ENCODE data around the gene COX19. TPM values are rescaled to one million over a fixed set of nuclear protein-coding genes. Genes with fewer than 3 reads are reported as not detected.

COX19 gene
- polyA plus RNA-seq, 3 donors, result 7.4 to 15.0 (median 7.6) TPM

DNA sequence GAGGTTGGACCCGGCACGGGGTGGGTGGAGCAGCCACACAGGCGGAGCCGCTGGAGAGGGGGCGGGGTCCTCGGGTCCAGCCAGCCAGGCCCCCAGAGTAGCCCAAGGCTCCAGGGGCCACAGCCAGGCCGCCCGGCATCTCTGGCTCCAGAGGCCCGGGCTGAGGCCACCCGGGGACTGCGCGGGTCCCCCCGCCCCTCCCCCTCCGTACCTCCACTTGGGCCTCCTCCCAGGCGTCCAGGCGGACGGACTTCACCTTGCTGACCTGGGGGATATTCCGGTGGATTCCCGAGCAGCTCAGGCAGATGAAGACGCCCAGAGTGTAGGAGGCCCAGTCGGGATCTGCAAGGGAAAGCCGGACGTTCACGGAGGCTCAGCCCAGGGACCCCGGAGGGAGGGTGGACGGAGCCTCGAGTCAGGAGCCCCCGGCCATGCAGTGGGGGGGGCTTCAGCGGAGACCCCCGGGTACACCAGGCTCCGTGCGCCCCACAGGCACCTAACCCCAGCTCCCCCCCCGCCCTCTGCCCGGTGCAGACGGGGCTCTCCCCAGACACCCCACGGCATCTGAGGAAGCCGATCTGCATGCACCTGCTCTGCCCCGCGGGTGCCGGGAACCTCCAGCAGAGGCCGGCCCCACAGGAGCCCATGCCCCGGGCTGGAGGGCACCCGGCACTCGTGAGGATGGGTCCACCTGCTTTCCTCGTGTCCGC lies 40.0 kb downstream of the COX19 start:
- TF ChIP-seq, protein P1, sequence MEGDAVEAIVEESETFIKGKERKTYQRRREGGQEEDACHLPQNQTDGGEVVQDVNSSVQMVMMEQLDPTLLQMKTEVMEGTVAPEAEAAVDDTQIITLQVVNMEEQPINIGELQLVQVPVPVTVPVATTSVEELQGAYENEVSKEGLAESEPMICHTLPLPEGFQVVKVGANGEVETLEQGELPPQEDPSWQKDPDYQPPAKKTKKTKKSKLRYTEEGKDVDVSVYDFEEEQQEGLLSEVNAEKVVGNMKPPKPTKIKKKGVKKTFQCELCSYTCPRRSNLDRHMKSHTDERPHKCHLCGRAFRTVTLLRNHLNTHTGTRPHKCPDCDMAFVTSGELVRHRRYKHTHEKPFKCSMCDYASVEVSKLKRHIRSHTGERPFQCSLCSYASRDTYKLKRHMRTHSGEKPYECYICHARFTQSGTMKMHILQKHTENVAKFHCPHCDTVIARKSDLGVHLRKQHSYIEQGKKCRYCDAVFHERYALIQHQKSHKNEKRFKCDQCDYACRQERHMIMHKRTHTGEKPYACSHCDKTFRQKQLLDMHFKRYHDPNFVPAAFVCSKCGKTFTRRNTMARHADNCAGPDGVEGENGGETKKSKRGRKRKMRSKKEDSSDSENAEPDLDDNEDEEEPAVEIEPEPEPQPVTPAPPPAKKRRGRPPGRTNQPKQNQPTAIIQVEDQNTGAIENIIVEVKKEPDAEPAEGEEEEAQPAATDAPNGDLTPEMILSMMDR (IDR thresholded peaks at IDR 0.05), result no peak
- Histone ChIP-seq H3K79me2 (ENCODE audit: insufficient read depth, low read length) (peaks cover 69% of the 10 kb centered on the region), H3K4me2 (replicated peaks; ENCODE audit: extremely low read depth, low read length, poor library complexity, severe bottlenecking) (no peak overlapping the region), H3K27ac (ENCODE audit: low read depth in 1 of 2, low read length in 2 of 2) (no peak overlapping the region), H3K36me3 (replicated peaks in 1 of 2; ENCODE audit: control insufficient read depth in 1 of 2, insufficient read depth in 2 of 2, low read length in 2 of 2) (peaks cover 35 to 49% of the 10 kb centered on the region in 2 donors), H2AFZ (ENCODE audit: insufficient read depth, low read depth, low read length, poor library complexity, severe bottlenecking) (no peak overlapping the region), H3K4me3 (replicated peaks in 1 of 3; ENCODE audit: low read depth in 2 of 3, low read length in 3 of 3) (no peak overlapping the region), H3K9me3 (replicated peaks in 1 of 2; ENCODE audit: control insufficient read depth in 1 of 2, insufficient read depth in 1 of 2, low read length in 2 of 2) (no peaks in the 10 kb centered on the region), H3K27me3 (ENCODE audit: control insufficient read depth in 2 of 2, insufficient read depth in 2 of 2, low read length in 2 of 2) (no peaks in the 10 kb centered on the region), H4K20me1 (ENCODE audit: insufficient read depth, low read length) (peaks cover 68% of the 10 kb centered on the region), H3K9ac (ENCODE audit: insufficient read depth, low read length, poor library complexity, severe bottlenecking) (no peak overlapping the region), H3K4me1 (ENCODE audit: control insufficient read depth in 1 of 2, insufficient read depth in 2 of 2, low read length in 2 of 2) (peaks cover 36 to 39% of the 10 kb centered on the region in 2 donors)
- H3K4me1 Mint-ChIP-seq, result peaks cover 36% of the 10 kb centered on the region
- no peak for DNase-seq
- intact Hi-C loops (cut with micrococcal nuclease), result no loop called here
- 98% methylated on average over 37 of the region's 46 CpGs for WGBS (ENCODE audit: insufficient coverage)
- H3K9me3 Mint-ChIP-seq, result peaks cover 0 to 2% (median 0%) of the 10 kb centered on the region in 7 donors
- peaks cover 0 to 1% (median 0%) of the 10 kb centered on the region in 3 donors for H3K27me3 Mint-ChIP-seq (ENCODE audit: low read depth in 3 of 3)
- H3K36me3 Mint-ChIP-seq, result peaks cover 41 to 57% of the 10 kb centered on the region in 2 donors
- no peak overlapping the region for H3K4me3 Mint-ChIP-seq
- peak overlapping the region in 1 of 7 donors; percentile 80 for H3K27ac Mint-ChIP-seq

GRCh38 chr7:934469-935163 lies 40.7 kb downstream of the COX19 start:
- Histone ChIP-seq H3K27ac (ENCODE audit: low read depth in 1 of 2, low read length in 2 of 2) (no peak overlapping the region), H3K4me3 (replicated peaks in 1 of 3; ENCODE audit: low read depth in 2 of 3, low read length in 3 of 3) (no peak overlapping the region), H3K27me3 (ENCODE audit: control insufficient read depth in 2 of 2, insufficient read depth in 2 of 2, low read length in 2 of 2) (no peaks in the 10 kb centered on the region), H3K36me3 (replicated peaks in 1 of 2; ENCODE audit: control insufficient read depth in 1 of 2, insufficient read depth in 2 of 2, low read length in 2 of 2) (peaks cover 35 to 49% of the 10 kb centered on the region in 2 donors), H3K4me1 (ENCODE audit: control insufficient read depth in 1 of 2, insufficient read depth in 2 of 2, low read length in 2 of 2) (peaks cover 36 to 39% of the 10 kb centered on the region in 2 donors), H3K9me3 (replicated peaks in 1 of 2; ENCODE audit: control insufficient read depth in 1 of 2, insufficient read depth in 1 of 2, low read length in 2 of 2) (no peaks in the 10 kb centered on the region), H4K20me1 (ENCODE audit: insufficient read depth, low read length) (peaks cover 61% of the 10 kb centered on the region), H3K9ac (ENCODE audit: insufficient read depth, low read length, poor library complexity, severe bottlenecking) (no peak overlapping the region), H2AFZ (ENCODE audit: insufficient read depth, low read depth, low read length, poor library complexity, severe bottlenecking) (no peak overlapping the region), H3K4me2 (replicated peaks; ENCODE audit: extremely low read depth, low read length, poor library complexity, severe bottlenecking) (no peak overlapping the region), H3K79me2 (ENCODE audit: insufficient read depth, low read length) (peaks cover 69% of the 10 kb centered on the region)
- 92% methylated on average over 23 of the region's 34 CpGs for WGBS (ENCODE audit: insufficient coverage)
- peaks cover 0 to 3% (median 1%) of the 10 kb centered on the region in 3 donors for H3K27me3 Mint-ChIP-seq (ENCODE audit: low read depth in 3 of 3)
- TF ChIP-seq, protein P1 (IDR thresholded peaks at IDR 0.05), result no peak
- peak overlapping the region in 2 of 7 donors; percentile 25 to 31 for H3K27ac Mint-ChIP-seq
- no peak overlapping the region for H3K4me3 Mint-ChIP-seq
- peaks cover 0 to under 1% (median 0%) of the 10 kb centered on the region in 7 donors for H3K9me3 Mint-ChIP-seq
- H3K4me1 Mint-ChIP-seq, result peaks cover 36% of the 10 kb centered on the region
- H3K36me3 Mint-ChIP-seq, result peaks cover 42 to 57% of the 10 kb centered on the region in 2 donors
- DNase-seq, result no peak
- intact Hi-C loops (cut with micrococcal nuclease), result no loop called here

Data from CD14-positive monocyte (primary cell).